Body of pancreas (tissue), 4 donors: Measurements from ENCODE around the gene IL25. TPM values are rescaled to one million over a fixed set of nuclear protein-coding genes. Genes with fewer than 3 reads are reported as not detected.

Experiments used
- ATAC-seq: fragments of 150-250 bp; one replicate; pipeline ENCODE4 v1.9.1; 2016
- DNase-seq, 4 donors: peaks; one replicate each; pipeline ENCODE4 v3.0.0-alpha.2; 2019
- H3K27ac ChIP-seq, 4 donors: fragments of 200-600 bp; sonication (generic); 1 replicate in 3 of 4; 2 replicates in 1 of 4; pipeline versions ENCODE4 v1.5.1 to v1.6.1; 2016 to 2019; ENCODE audit warnings: mild to moderate bottlenecking in 1 of 4, mixed read lengths in 1 of 4, moderate library complexity in 1 of 4
- H3K27me3 ChIP-seq, 2 donors: fragments of 200-600 bp; sonication (generic); one replicate each; pipeline ENCODE4 v1.6.0; 2016; ENCODE audit warnings: mild to moderate bottlenecking in 1 of 2
- H3K36me3 ChIP-seq, 2 donors: fragments of 200-600 bp; sonication (generic); replicated peaks in 1 of 2; 2 replicates each; pipeline ENCODE4 v1.5.1; 2016; ENCODE audit warnings: low read depth in 2 of 2; ENCODE audit not compliant: insufficient read depth in 1 of 2
- H3K4me1 ChIP-seq: fragments of 200-600 bp; sonication (generic); one replicate; pipeline ENCODE4 v1.6.0; 2016
- H3K4me3 ChIP-seq, 2 donors: fragments of 200-600 bp; sonication (generic); 1 replicate in 1 of 2; 2 replicates in 1 of 2; pipeline ENCODE4 v1.5.1; 2016 to 2019
- H3K9me3 ChIP-seq, 3 donors: fragments of 200-600 bp; sonication (generic); 1 replicate in 2 of 3; 2 replicates in 1 of 3; pipeline ENCODE4 v1.5.1; 2016
- CTCF ChIP-seq, 7 experiments: fragments of 450-650 bp in 4 of 7; fragments of 200-600 bp in 3 of 7; sonication (generic) in 3 of 7; IDR thresholded peaks; one replicate each; pipeline ENCODE4 v1.5.1; 2016 to 2019; ENCODE audit warnings: antibody characterized with exemption in 7 of 7
- POLR2A ChIP-seq, 3 donors: fragments of 450-650 bp; IDR thresholded peaks; one replicate each; pipeline ENCODE4 v1.6.1; 2016; ENCODE audit warnings: antibody characterized with exemption in 3 of 3, mild to moderate bottlenecking in 2 of 3
- WGBS, 2 donors: methylation state at CpG; one replicate each; pipeline ENCODE4 v1.1.5; 2017; 5-methylcytosine and 5-hydroxymethylcytosine counted together
- intact Hi-C: fragments of 100-400 bp; cut with DNase I; formaldehyde crosslinking; loops from one replicate; pipeline ENCODE4 v1.15.1; 2023
- total RNA-seq, 2 donors: library from RNA; depleted of rRNA; stranded (reverse); fragments of >200 nt; gene quantifications; one replicate each; pipeline ENCODE4 v1.1.0, GENCODE V29; 2016

The IL25 gene
- total RNA-seq, 2 donors from 2014 or later: not detected

- Histone ChIP-seq H3K4me1 (peaks cover 16% of the 10 kb centered on the region), H3K9me3 (no peaks in the 10 kb centered on the region), H3K27ac (no peak overlapping the region), H3K36me3 (no peaks in the 10 kb centered on the region), H3K27me3 (no peaks in the 10 kb centered on the region), H3K4me3 (no peak overlapping the region)
- intact Hi-C loops: no loop called here
- TF ChIP-seq POLR2A (IDR thresholded peaks at IDR 0.05): no peak
- TF ChIP-seq CTCF (IDR thresholded peaks at IDR 0.05): no peak
- DNase-seq (no peak), ATAC-seq (no peak)
- WGBS, 2 donors: 80 to 82% methylated on average over 6 of the region's 6 CpGs
These were observed 17.6 kb upstream of the IL25 start for GRCh38 chr14:23354990-23355389.

- ATAC-seq (no peak), DNase-seq (no peak)
- intact Hi-C loops: no loop called here
- no peaks in the 10 kb centered on the region for H3K36me3 ChIP-seq
- H3K4me3 ChIP-seq: no peak overlapping the region
- H3K4me1 ChIP-seq: peaks cover 16% of the 10 kb centered on the region
- WGBS, 2 donors: 69 to 76% methylated on average over 6 of the region's 6 CpGs
- H3K9me3 ChIP-seq: no peaks in the 10 kb centered on the region
- no peak overlapping the region for H3K27ac ChIP-seq
- no peaks in the 10 kb centered on the region for H3K27me3 ChIP-seq
- no peak for TF ChIP-seq POLR2A (IDR thresholded peaks at IDR 0.05)
These were observed 16.7 kb upstream of the IL25 start for GRCh38 chr14:23355871-23356435.

DNA sequence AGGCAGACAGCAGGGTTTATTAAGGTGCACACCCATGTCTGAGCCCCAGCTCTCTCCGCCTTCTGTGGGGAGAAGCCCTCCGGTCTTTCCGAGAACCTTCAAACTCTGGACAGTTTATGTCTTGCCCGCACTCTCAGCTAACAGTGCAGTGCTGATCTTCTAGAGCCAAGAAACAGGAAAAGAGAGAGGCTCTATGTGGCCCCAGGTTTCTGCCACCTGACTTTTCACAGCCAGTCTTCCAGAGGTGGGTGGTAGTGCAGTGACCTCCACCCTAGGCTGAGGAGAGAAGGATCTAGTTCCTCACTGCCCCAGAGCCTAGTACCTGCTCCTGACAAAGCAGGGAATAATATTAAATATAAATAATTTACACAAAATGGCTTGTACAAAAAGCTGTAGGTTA lies 15.9 kb upstream of the IL25 start:
- no peak overlapping the region for H3K27ac ChIP-seq
- no peak for ATAC-seq
- intact Hi-C loops: no loop called here
- DNase-seq: no peak
- TF ChIP-seq POLR2A (IDR thresholded peaks at IDR 0.05) (no peak), CTCF (IDR thresholded peaks at IDR 0.05) (no peak)
- H3K27me3 ChIP-seq: no peaks in the 10 kb centered on the region
- WGBS, 2 donors: 83 to 91% methylated on average over 4 of the region's 4 CpGs
- H3K9me3 ChIP-seq: no peaks in the 10 kb centered on the region
- no peak overlapping the region for H3K4me3 ChIP-seq
- peaks cover 14% of the 10 kb centered on the region for H3K4me1 ChIP-seq
- H3K36me3 ChIP-seq: no peaks in the 10 kb centered on the region

GRCh38 chr14:23357261-23357660 lies 15.3 kb upstream of the IL25 start:
- intact Hi-C loops: no loop called here
- DNase-seq: no peak
- no peak for TF ChIP-seq CTCF (IDR thresholded peaks at IDR 0.05)
- TF ChIP-seq POLR2A (IDR thresholded peaks at IDR 0.05): no peak

GRCh38 chr14:23358042-23358441 lies 14.6 kb upstream of the IL25 start:
- H3K36me3 ChIP-seq: no peaks in the 10 kb centered on the region
- 68 to 71% methylated on average over 3 of the region's 3 CpGs for WGBS, 2 donors
- H3K27ac ChIP-seq: no peak overlapping the region
- no peak for DNase-seq
- intact Hi-C loops: no loop called here
- H3K27me3 ChIP-seq: no peaks in the 10 kb centered on the region
- H3K4me1 ChIP-seq: peaks cover under 1% of the 10 kb centered on the region
- TF ChIP-seq POLR2A (IDR thresholded peaks at IDR 0.05): no peak
- TF ChIP-seq CTCF (IDR thresholded peaks at IDR 0.05): no peak
- no peaks in the 10 kb centered on the region for H3K9me3 ChIP-seq
- ATAC-seq: no peak
- H3K4me3 ChIP-seq: no peak overlapping the region

More at GRCh38 chr14:23357261-23357660, 15.3 kb upstream of the IL25 start:
- no peak for ATAC-seq
- no peaks in the 10 kb centered on the region for H3K36me3 ChIP-seq
- no peaks in the 10 kb centered on the region for H3K27me3 ChIP-seq
- no peaks in the 10 kb centered on the region for H3K9me3 ChIP-seq
- no peak overlapping the region for H3K4me3 ChIP-seq
- peaks cover 8% of the 10 kb centered on the region for H3K4me1 ChIP-seq
- 90% methylated on average over 5 to 8 of the region's 8 CpGs for WGBS, 2 donors
- no peak overlapping the region for H3K27ac ChIP-seq
